HG03571 (cell line): ENCODE measurements around the gene MBD2.

Source experiments
- ATAC-seq: cut with Tn5 transposase; IDR thresholded peaks from one replicate; pipeline ENCODE4 v1.9.1; 2021; ENCODE audit not compliant: unreplicated experiment

The MBD2 gene

GRCh38 chr18:54112356-54112755 is 112.1 kb downstream of the MBD2 start:
- no peak for ATAC-seq

- no peak for ATAC-seq
These were observed 115.3 kb downstream of the MBD2 start for GRCh38 chr18:54109131-54109683.

GRCh38 chr18:54102123-54102522 is 122.3 kb downstream of the MBD2 start:
- ATAC-seq = no peak
